T-helper 2 cell treated with Interferon-gamma antibody and Interleukin-4, amounts not matched to agents 100 ng/mL and 5 ng/mL, for 36 hours (primary cell): ENCODE data around the gene SLIT2. TPM values are rescaled to one million over a fixed set of nuclear protein-coding genes. Genes with fewer than 3 reads are reported as not detected.

ENCODE experiments used
- intact Hi-C: fragments of 100-400 bp; cut with micrococcal nuclease; formaldehyde crosslinking; loops from one replicate; pipeline ENCODE4 v1.15.1; 2023
- total RNA-seq: library from RNA; stranded (reverse); gene quantifications from 2 replicates; pipeline ENCODE4 v1.2.3, GENCODE V29; 2022

Gene SLIT2
- total RNA-seq, 1 donor from 2014 or later = not detected

DNA sequence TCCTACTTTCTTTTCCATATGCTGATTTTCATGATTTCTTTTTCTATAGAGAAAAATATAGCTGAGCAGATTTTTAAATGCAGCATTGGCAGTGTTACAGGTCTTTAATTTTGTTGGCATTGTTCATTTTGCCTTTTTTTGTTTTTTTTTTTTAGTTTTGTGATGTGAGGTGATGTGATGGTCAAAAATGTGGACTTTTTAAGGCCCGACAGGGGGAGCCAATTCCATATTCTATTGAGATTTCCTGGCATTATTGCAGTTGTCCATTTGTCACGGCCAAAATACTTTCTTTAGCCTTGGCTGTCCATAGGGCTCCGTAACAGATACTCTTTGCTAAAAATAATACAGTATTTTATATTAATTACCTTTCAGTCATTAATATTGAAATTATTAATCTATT, 47.8 kb downstream of the SLIT2 start:
- intact Hi-C loops = no loop called here

- intact Hi-C loops = no loop called here
These were observed 49.5 kb downstream of the SLIT2 start for GRCh38 chr4:20301161-20301560.
